ENCODE measurements around the gene OXER1. TPM values are rescaled to one million over a fixed set of nuclear protein-coding genes. Genes with fewer than 3 reads are reported as not detected.

The OXER1 gene
- total and polyA plus RNA-seq, 9 of the 15 experiments (the other 6 are each of a cell fraction or from before 2014, with no cell fraction given) = not detected

GRCh38 chr2:42810121-42810970, 46.4 kb upstream of the OXER1 start (continued):
- TF ChIP-seq SRSF3 (IDR thresholded peaks at IDR 0.05; ENCODE audit: insufficient read depth, low read length) = no peak
- no peak; the same call in 1 of the 2 replicates for TF ChIP-seq GATAD2A (IDR thresholded peaks at IDR 0.05)
- TF ChIP-seq SIX5 (IDR thresholded peaks at IDR 0.05; ENCODE audit: borderline replicate concordance in 1 of 2, insufficient read depth in 1 of 2, low read depth in 1 of 2, low read length in 2 of 2) = no peak
- no peak for TF ChIP-seq E2F4 (CRISPR knock-in tag; IDR thresholded peaks at IDR 0.05; ENCODE audit: low read depth)
- TF ChIP-seq ELK1 (CRISPR knock-in tag; IDR thresholded peaks at IDR 0.05) = no peak
- peak; percentile 62; the same call in 1 of the 2 replicates for TF ChIP-seq EP400 (IDR thresholded peaks at IDR 0.05)
- TF ChIP-seq CTBP1 (IDR thresholded peaks at IDR 0.05; ENCODE audit: borderline replicate concordance) = peak; percentile 94
- TF ChIP-seq ZNF232 (CRISPR knock-in tag; IDR thresholded peaks at IDR 0.05) = peak; percentile 80; the same call in 1 of the 2 replicates
- TF ChIP-seq ZNF354B (CRISPR knock-in tag; IDR thresholded peaks at IDR 0.05) = no peak
- TF ChIP-seq TRIM28 (IDR thresholded peaks at IDR 0.05) = peak; percentile 72; the same call in 1 of the 2 replicates
- TF ChIP-seq ELK3 (CRISPR knock-in tag; IDR thresholded peaks at IDR 0.05) = no peak
- 0 out of 2 replicates have a peak, but pooled peaks have one; percentile 19 for TF ChIP-seq NFE2 (IDR thresholded peaks at IDR 0.05; ENCODE audit: low read depth)
- peak; percentile 83; the same call in 1 of the 2 replicates for TF ChIP-seq E2F5 (CRISPR knock-in tag; IDR thresholded peaks at IDR 0.05)
- no peak for TF ChIP-seq KDM4B (IDR thresholded peaks at IDR 0.05; ENCODE audit: borderline replicate concordance in 2 of 2, low read depth in 1 of 2)
- TF ChIP-seq TBL1XR1 (IDR thresholded peaks at IDR 0.05; ENCODE audit: low read length in 2 of 2) = peak in 1 of 2 experiments; percentile 99; a peak in 2 of 4 replicates
- TF ChIP-seq ESRRA (IDR thresholded peaks at IDR 0.05; ENCODE audit: borderline replicate concordance, low read depth) = peak; percentile 76; the same call in 1 of the 2 replicates
- peak; percentile 81 for TF ChIP-seq CXXC5 (CRISPR knock-in tag; IDR thresholded peaks at IDR 0.05)
- no peak for TF ChIP-seq ZNF3 (CRISPR knock-in tag; IDR thresholded peaks at IDR 0.05)
- TF ChIP-seq JUND (IDR thresholded peaks at IDR 0.05; ENCODE audit: borderline replicate concordance, low read depth, low read length) = peak; percentile 58; the same call in 1 of the 2 replicates
- TF ChIP-seq JUND (tag; IDR thresholded peaks at IDR 0.05; ENCODE audit: borderline replicate concordance, low read depth, low read length) = peak; percentile 49; the same call in 1 of the 3 replicates
